Measurements from ENCODE around the gene FBXL7.

The FBXL7 gene

DNA sequence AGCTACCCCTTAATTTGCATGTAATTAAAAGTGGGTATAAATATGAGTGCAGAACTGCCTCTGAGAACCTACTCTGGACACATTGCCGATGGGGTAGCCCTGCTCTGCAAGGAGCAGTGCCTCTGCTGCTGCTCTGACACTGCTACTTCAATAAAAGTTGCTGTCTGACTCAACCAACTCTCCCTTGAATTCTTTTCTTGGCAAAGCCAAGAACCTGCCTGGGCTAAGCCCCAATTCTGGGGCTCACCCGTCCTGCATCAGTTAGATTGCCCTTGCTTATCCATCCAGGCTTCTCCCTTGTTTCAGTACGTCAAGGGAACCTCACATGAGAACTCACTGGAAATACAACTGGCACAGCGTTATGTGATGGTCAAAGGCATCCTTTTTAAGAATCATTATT lies 44.1 kb downstream of the FBXL7 start:
- H3K4me3 ChIP-seq (ENCODE audit: low read depth, low read length) = no peak overlapping the region
- no peak for DNase-seq (ENCODE audit: low read depth)
- TF ChIP-seq, protein P1, sequence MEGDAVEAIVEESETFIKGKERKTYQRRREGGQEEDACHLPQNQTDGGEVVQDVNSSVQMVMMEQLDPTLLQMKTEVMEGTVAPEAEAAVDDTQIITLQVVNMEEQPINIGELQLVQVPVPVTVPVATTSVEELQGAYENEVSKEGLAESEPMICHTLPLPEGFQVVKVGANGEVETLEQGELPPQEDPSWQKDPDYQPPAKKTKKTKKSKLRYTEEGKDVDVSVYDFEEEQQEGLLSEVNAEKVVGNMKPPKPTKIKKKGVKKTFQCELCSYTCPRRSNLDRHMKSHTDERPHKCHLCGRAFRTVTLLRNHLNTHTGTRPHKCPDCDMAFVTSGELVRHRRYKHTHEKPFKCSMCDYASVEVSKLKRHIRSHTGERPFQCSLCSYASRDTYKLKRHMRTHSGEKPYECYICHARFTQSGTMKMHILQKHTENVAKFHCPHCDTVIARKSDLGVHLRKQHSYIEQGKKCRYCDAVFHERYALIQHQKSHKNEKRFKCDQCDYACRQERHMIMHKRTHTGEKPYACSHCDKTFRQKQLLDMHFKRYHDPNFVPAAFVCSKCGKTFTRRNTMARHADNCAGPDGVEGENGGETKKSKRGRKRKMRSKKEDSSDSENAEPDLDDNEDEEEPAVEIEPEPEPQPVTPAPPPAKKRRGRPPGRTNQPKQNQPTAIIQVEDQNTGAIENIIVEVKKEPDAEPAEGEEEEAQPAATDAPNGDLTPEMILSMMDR (IDR thresholded peaks at IDR 0.05; ENCODE audit: insufficient read depth, low read depth, low read length, missing control alignments) = no peak

DNA sequence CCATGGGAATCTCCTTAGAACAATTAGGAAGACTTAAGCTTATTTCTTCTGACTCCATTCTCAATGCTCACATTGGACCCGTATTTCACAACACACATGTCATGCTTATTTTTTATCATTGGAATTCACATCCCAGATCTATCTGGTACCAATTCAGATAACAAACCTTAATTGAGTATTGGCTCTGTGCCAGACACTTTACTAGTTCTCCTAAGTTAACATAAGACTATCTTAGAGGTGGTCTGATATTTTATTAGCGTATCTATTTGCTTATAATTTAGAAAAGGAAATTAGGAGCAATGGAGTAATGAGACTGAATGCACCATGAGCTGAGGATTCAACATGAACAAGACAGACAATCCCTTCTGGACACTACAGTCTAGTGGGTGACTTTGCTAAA lies 45.1 kb downstream of the FBXL7 start:
- TF ChIP-seq, protein P1 (IDR thresholded peaks at IDR 0.05; ENCODE audit: insufficient read depth, low read depth, low read length, missing control alignments) = no peak
- H3K4me3 ChIP-seq (ENCODE audit: low read depth, low read length) = no peak overlapping the region
- no peak for DNase-seq (ENCODE audit: low read depth)

DNA sequence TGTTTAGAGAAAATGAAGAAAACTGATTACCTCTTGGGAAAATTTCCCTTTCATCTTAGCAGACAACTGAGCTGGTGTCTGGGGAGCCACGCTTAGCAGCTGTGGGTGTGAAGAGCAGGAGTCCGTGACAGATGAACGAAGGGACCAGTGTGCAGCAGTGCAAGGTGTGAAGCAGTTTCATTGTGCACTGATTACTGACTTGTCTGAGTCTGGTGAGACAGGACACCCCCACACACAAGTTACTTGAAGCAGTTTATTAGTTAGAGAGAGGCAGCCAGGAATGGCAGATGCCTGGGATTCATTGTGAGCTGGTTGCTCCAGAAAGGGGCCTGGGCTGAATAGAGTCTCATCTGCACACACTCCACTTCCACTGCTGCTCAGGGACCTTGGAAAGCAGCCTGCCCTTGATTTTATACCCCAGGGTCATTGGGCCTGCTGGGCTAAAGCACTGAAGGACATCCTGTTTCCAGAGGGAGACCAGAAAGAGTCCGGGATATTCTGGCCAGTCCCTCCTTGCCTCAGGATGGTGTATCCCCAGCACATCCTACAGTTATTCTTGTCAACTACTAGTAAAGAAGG lies 47.4 kb downstream of the FBXL7 start:
- H3K4me3 ChIP-seq (ENCODE audit: low read depth, low read length) = no peak overlapping the region
- TF ChIP-seq, protein P1 (IDR thresholded peaks at IDR 0.05; ENCODE audit: insufficient read depth, low read depth, low read length, missing control alignments) = no peak
- no peak for DNase-seq (ENCODE audit: low read depth)

DNA sequence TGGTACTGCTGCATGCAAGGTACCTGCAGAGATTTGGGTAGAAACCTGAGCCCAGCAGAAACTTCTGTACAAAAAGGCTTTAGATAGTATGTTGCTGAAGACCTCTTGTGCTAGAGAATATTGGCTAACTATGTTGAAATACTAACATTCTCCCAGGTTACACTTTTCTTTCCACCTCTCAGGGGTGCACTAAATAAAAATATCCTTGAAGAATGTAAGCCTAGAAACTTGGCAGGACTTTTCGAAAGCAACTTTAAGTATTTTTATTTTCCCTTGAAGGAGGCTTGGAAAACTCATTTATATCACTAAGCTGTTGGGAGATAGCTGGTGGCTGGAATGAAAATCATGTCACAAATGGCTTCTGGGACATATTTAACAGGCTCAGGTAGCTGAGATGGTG lies 50.0 kb downstream of the FBXL7 start:
- no peak for DNase-seq (ENCODE audit: low read depth)
- TF ChIP-seq, protein P1 (IDR thresholded peaks at IDR 0.05; ENCODE audit: insufficient read depth, low read depth, low read length, missing control alignments) = no peak
- H3K4me3 ChIP-seq (ENCODE audit: low read depth, low read length) = no peak overlapping the region

DNA sequence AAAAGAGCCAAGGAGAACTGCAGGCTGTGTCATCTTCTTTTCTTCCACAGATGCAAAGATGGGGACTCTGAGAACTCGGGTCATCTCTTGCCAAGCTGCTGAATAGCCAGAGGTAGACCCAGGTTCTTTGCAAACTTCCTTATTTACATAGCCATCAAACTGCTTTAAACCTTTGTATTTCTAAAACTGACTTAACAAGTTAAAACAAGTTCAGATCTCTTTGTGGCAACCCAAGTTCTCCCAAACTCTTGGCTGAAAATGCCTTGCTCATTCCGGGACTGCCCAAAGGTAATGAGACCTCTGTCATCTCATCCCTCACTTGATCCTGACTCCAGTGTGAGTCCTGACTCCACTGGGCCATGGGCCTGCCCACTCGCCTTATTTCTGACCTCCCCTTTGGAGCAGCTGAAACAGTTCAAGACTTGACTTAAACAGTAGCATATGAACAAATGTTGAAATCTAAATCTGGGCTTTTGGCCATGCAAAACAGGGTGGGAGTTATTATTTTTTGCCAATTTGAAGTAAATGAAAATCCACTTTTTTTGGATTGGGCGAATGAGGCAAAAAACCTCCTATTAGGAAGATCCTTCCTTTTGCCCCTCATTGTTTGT lies 50.6 kb downstream of the FBXL7 start:
- DNase-seq (ENCODE audit: low read depth) = no peak
- TF ChIP-seq, protein P1 (IDR thresholded peaks at IDR 0.05; ENCODE audit: insufficient read depth, low read depth, low read length, missing control alignments) = no peak

DNA sequence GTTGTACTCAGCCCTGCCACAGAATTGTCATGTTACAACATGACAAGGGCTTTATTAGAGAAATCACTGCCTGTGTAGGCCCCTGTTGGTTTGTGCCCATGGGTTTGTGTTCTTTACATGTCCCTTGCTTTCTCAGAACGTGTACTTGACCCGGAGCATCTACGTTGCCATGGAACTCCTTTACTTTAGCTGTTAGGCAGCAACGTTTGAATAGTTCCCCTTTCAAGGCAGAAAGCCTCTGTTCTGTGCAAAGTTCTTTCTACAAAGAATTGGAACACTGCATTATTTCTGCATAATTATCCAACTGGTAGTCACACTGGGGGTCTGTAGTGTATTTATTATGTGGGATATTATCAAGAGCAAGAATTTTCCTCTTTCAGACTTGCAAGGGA lies 51.1 kb downstream of the FBXL7 start:
- H3K4me3 ChIP-seq (ENCODE audit: low read depth, low read length) = no peak overlapping the region
- no peak for DNase-seq (ENCODE audit: low read depth)
- TF ChIP-seq, protein P1 (IDR thresholded peaks at IDR 0.05; ENCODE audit: insufficient read depth, low read depth, low read length, missing control alignments) = no peak

More for the DNA sequence above, 50.6 kb downstream of the FBXL7 start:
- no peak overlapping the region for H3K4me3 ChIP-seq (ENCODE audit: low read depth, low read length)

DNA sequence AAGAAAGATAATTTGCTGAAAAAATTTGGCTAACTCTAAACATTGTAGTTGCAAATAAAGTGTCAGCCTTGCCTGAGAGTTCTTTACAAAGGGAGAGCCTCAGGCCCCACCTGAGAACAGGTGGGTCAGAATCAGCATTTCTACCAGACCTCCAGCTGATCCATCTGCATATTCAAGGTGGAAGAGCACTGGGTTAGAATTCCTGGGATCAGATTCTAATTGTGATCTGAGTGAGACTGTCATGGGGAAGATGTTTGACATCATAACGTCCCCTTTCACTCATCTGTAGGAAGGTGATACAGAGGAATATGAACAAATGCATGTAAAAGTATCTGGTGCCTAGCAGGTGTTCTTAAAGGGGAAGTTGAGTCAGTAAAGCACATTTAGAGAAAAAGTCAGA lies 54.6 kb downstream of the FBXL7 start:
- DNase-seq (ENCODE audit: low read depth) = no peak
- TF ChIP-seq, protein P1 (IDR thresholded peaks at IDR 0.05; ENCODE audit: insufficient read depth, low read depth, low read length, missing control alignments) = no peak
- no peak overlapping the region for H3K4me3 ChIP-seq (ENCODE audit: low read depth, low read length)

Data from GM12865 (cell line).